K562 (cell line): ENCODE data around the gene AIF1L.

Experiments used
- CHD1 ChIP-seq: fragments of 200-600 bp; sonication (generic); IDR thresholded peaks from one replicate; pipeline ENCODE4 v1.6.1; 2012; ENCODE audit warnings: mild to moderate bottlenecking, moderate library complexity, low read length, inconsistent platforms
- CTCF ChIP-seq, 3 experiments: IDR thresholded peaks in 2 of 3; conservative IDR thresholded peaks in 1 of 3; 2 replicates each; pipeline ENCODE4 v1.5.1; 2011 to 2012; ENCODE audit warnings: low read length in 3 of 3, mild to moderate bottlenecking in 3 of 3, control low read depth in 2 of 3, improper control_type of control experiment in 1 of 3, inconsistent platforms in 1 of 3, low read depth in 1 of 3, mixed read lengths in 1 of 3, moderate library complexity in 1 of 3; ENCODE audit not compliant: insufficient read depth in 2 of 3
- EZH2 ChIP-seq: IDR thresholded peaks from 2 replicates; pipeline ENCODE4 v1.6.1; 2012; ENCODE audit warnings: low read depth, mild to moderate bottlenecking, inconsistent platforms, low read length, borderline replicate concordance
- FOXK1 ChIP-seq: sonication (generic); formaldehyde crosslinking; IDR thresholded peaks from 2 replicates; pipeline ENCODE4 v1.8.0; 2022; ENCODE audit warnings: missing genetic modification reagents, mild to moderate bottlenecking, borderline replicate concordance
- FOXK2 ChIP-seq, 2 experiments: fragments of 450-650 bp; IDR thresholded peaks in 1 of 2; conservative IDR thresholded peaks in 1 of 2; 2 replicates each; pipeline ENCODE4 v1.6.1; 2016; ENCODE audit warnings: low read depth in 2 of 2, mild to moderate bottlenecking in 1 of 2
- NCOA1 ChIP-seq: fragments of 450-650 bp; IDR thresholded peaks from 2 replicates; pipeline ENCODE4 v1.6.1; 2016; ENCODE audit warnings: low read depth
- POLR2A ChIP-seq: fragments of 450-650 bp; conservative IDR thresholded peaks from 2 replicates; pipeline ENCODE4 v1.6.1; 2016
- POLR2G ChIP-seq: fragments of 200-400 bp; formaldehyde crosslinking; IDR thresholded peaks from 2 replicates; pipeline ENCODE4 v1.6.1; 2017; ENCODE audit warnings: low read depth, mild to moderate bottlenecking, antibody characterized with exemption, low read length, moderate library complexity
- RAD21 ChIP-seq, 2 experiments: fragments of 250-450 bp in 1 of 2; fragments of 450-650 bp in 1 of 2; sonication (Bioruptor Pico) in 1 of 2; formaldehyde crosslinking in 1 of 2; IDR thresholded peaks in 1 of 2; conservative IDR thresholded peaks in 1 of 2; 2 replicates each; pipeline versions ENCODE4 v1.4.0 to v1.8.0; 2020 to 2022; ENCODE audit warnings: mild to moderate bottlenecking in 2 of 2, moderate library complexity in 1 of 2
- TEAD2 ChIP-seq: fragments of 450-650 bp; IDR thresholded peaks from 2 replicates; pipeline ENCODE4 v1.6.1; 2016; ENCODE audit warnings: missing genetic modification characterization, control low read depth, missing compliant biosample characterization
- U2AF2 ChIP-seq: fragments of 200-400 bp; formaldehyde crosslinking; optimal IDR thresholded peaks from 2 replicates; pipeline ENCODE3; 2017; ENCODE audit warnings: low read depth, mild to moderate bottlenecking, low read length
- ZNF384 ChIP-seq: IDR thresholded peaks from 2 replicates; pipeline ENCODE4 v1.6.1; 2012; ENCODE audit warnings: low read depth, low read length, improper control_type of control experiment
- TF ChIP-seq, protein P1 (sequence below): sonication (generic); formaldehyde crosslinking; IDR thresholded peaks from 2 replicates; pipeline ENCODE4 v1.8.0; 2023; ENCODE audit warnings: missing genetic modification reagents, mild to moderate bottlenecking, borderline replicate concordance

DNA sequence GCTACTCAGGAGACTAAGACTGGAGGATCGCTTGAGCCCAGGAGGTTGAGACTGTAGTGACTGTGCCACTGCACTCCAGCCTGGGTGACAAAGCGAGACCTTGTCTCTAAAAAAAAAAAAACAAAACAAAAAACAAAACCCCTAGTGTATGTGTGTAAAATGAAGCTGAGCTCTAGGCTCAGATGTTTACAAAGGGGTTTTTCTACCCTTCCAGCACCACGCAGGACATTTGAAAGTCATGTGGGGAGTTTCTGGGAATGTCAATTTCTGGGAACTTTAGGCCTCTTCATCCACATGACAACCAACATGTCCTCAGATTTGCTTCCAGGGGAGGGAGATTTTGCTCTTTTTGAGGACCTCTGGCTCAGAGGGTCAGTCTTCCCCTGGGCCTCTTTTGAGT is 42.4 kb upstream of the AIF1L start:
- TF ChIP-seq TEAD2 (tag) (no peak), CTCF (IDR thresholded peaks at IDR 0.05 in 2 of 3, conservative IDR thresholded peaks at IDR 0.05 in 1 of 3; ENCODE audit: insufficient read depth in 2 of 3, low read depth in 1 of 3, low read length in 3 of 3) (no peak), U2AF2 (no peak), POLR2A (no peak), CHD1 (no peak), ZNF384 (no peak), NCOA1 (no peak), EZH2 (no peak), FOXK1 (CRISPR knock-in tag) (no peak), POLR2G (no peak), FOXK2 (conservative IDR thresholded peaks at IDR 0.05 in 1 of 2, IDR thresholded peaks at IDR 0.05 in 1 of 2; ENCODE audit: low read depth in 2 of 2) (no peak), RAD21 (CRISPR knock-in tag; conservative IDR thresholded peaks at IDR 0.05 in 1 of 2, IDR thresholded peaks at IDR 0.05 in 1 of 2) (no peak)
- TF ChIP-seq, protein P1, sequence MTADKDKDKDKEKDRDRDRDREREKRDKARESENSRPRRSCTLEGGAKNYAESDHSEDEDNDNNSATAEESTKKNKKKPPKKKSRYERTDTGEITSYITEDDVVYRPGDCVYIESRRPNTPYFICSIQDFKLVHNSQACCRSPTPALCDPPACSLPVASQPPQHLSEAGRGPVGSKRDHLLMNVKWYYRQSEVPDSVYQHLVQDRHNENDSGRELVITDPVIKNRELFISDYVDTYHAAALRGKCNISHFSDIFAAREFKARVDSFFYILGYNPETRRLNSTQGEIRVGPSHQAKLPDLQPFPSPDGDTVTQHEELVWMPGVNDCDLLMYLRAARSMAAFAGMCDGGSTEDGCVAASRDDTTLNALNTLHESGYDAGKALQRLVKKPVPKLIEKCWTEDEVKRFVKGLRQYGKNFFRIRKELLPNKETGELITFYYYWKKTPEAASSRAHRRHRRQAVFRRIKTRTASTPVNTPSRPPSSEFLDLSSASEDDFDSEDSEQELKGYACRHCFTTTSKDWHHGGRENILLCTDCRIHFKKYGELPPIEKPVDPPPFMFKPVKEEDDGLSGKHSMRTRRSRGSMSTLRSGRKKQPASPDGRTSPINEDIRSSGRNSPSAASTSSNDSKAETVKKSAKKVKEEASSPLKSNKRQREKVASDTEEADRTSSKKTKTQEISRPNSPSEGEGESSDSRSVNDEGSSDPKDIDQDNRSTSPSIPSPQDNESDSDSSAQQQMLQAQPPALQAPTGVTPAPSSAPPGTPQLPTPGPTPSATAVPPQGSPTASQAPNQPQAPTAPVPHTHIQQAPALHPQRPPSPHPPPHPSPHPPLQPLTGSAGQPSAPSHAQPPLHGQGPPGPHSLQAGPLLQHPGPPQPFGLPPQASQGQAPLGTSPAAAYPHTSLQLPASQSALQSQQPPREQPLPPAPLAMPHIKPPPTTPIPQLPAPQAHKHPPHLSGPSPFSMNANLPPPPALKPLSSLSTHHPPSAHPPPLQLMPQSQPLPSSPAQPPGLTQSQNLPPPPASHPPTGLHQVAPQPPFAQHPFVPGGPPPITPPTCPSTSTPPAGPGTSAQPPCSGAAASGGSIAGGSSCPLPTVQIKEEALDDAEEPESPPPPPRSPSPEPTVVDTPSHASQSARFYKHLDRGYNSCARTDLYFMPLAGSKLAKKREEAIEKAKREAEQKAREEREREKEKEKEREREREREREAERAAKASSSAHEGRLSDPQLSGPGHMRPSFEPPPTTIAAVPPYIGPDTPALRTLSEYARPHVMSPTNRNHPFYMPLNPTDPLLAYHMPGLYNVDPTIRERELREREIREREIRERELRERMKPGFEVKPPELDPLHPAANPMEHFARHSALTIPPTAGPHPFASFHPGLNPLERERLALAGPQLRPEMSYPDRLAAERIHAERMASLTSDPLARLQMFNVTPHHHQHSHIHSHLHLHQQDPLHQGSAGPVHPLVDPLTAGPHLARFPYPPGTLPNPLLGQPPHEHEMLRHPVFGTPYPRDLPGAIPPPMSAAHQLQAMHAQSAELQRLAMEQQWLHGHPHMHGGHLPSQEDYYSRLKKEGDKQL, result no peak
